HG03060 (cell line): ENCODE results near the gene SLCO3A1.

Experiments used
- ATAC-seq: cut with Tn5 transposase; IDR thresholded peaks from one replicate; pipeline ENCODE4 v1.9.1; 2021; ENCODE audit warnings: low read depth, moderate number of reproducible peaks; ENCODE audit not compliant: unreplicated experiment

The SLCO3A1 gene

GRCh38 chr15:91860498-91860897 is 7.0 kb downstream of the SLCO3A1 start:
- ATAC-seq, result no peak

- ATAC-seq, result no peak
These were observed 7.7 kb downstream of the SLCO3A1 start for GRCh38 chr15:91861223-91861622.

GRCh38 chr15:91862891-91863504 is 9.5 kb downstream of the SLCO3A1 start:
- no peak for ATAC-seq

GRCh38 chr15:91863621-91864255 is 10.2 kb downstream of the SLCO3A1 start:
- no peak for ATAC-seq

GRCh38 chr15:91864664-91865063 is 11.2 kb downstream of the SLCO3A1 start:
- ATAC-seq, result no peak

- ATAC-seq, result no peak
These were observed 12.0 kb downstream of the SLCO3A1 start for GRCh38 chr15:91865486-91865885.

- ATAC-seq, result no peak
These were observed 12.4 kb downstream of the SLCO3A1 start for GRCh38 chr15:91865950-91866349.

- ATAC-seq, result no peak
These were observed 12.9 kb downstream of the SLCO3A1 start for GRCh38 chr15:91866371-91866905.

- no peak for ATAC-seq
These were observed 13.5 kb downstream of the SLCO3A1 start for GRCh38 chr15:91866971-91867372.

- no peak for ATAC-seq
These were observed 14.1 kb downstream of the SLCO3A1 start for GRCh38 chr15:91867581-91868026.

- ATAC-seq, result no peak
These were observed 17.5 kb downstream of the SLCO3A1 start for GRCh38 chr15:91870876-91871537.

- ATAC-seq, result no peak
These were observed 18.3 kb downstream of the SLCO3A1 start for GRCh38 chr15:91871837-91872236.

- no peak for ATAC-seq
These were observed 19.0 kb downstream of the SLCO3A1 start for GRCh38 chr15:91872356-91873137.

- ATAC-seq, result no peak
These were observed 19.6 kb downstream of the SLCO3A1 start for GRCh38 chr15:91873138-91873536.

GRCh38 chr15:91874171-91874570 is 20.7 kb downstream of the SLCO3A1 start:
- no peak for ATAC-seq

- no peak for ATAC-seq
These were observed 21.6 kb downstream of the SLCO3A1 start for GRCh38 chr15:91874992-91875660.

- ATAC-seq, result no peak
These were observed 22.7 kb downstream of the SLCO3A1 start for GRCh38 chr15:91876187-91876586.

GRCh38 chr15:91878319-91878870 is 24.9 kb downstream of the SLCO3A1 start:
- ATAC-seq, result no peak

- no peak for ATAC-seq
These were observed 25.6 kb downstream of the SLCO3A1 start for GRCh38 chr15:91879158-91879557.

GRCh38 chr15:91880373-91880772 is 26.9 kb downstream of the SLCO3A1 start:
- ATAC-seq, result no peak
